ENCODE results near the gene ADAMTS17. TPM values are rescaled to one million over a fixed set of nuclear protein-coding genes. Genes with fewer than 3 reads are reported as not detected.

The ADAMTS17 gene
- total RNA-seq, 1 experiment from 2014 or later = 1.5 TPM

DNA sequence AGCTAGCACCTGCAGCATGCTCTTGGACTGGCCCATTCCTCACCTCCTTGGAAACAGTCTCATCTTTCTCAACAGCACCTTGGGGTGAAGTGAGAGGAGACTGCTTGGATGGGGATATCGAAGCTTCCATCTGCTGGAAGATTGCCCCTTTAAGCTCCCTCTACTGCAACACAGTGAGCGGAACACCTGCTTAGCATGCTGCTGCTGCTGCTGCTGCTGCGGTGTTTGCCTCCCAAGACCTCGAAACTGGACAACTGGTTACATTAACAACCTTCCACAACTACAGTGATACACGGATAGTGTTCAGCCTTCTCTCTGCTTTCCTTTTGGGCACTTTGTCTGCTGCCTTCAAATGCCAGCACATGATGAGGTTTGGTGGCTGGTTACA, 354.7 kb downstream of the ADAMTS17 start:
- no peak overlapping the region for H3K4me3 ChIP-seq (ENCODE audit: low read depth, low read length)
- no peaks in the 10 kb centered on the region for H3K27me3 ChIP-seq (replicated peaks; ENCODE audit: control insufficient read depth, insufficient read depth, low read length)
- no peak overlapping the region for H3K27ac Mint-ChIP-seq (ENCODE audit: unreplicated experiment)
- H3K4me3 Mint-ChIP-seq (ENCODE audit: unreplicated experiment) = no peak overlapping the region
- CTCF ChIA-PET = no interaction called here
- H3K36me3 ChIP-seq (ENCODE audit: control insufficient read depth, insufficient read depth, low read length) = no peaks in the 10 kb centered on the region
- no peaks in the 10 kb centered on the region for H3K27me3 Mint-ChIP-seq (ENCODE audit: insufficient read depth, unreplicated experiment)
- TF ChIP-seq, protein P1, sequence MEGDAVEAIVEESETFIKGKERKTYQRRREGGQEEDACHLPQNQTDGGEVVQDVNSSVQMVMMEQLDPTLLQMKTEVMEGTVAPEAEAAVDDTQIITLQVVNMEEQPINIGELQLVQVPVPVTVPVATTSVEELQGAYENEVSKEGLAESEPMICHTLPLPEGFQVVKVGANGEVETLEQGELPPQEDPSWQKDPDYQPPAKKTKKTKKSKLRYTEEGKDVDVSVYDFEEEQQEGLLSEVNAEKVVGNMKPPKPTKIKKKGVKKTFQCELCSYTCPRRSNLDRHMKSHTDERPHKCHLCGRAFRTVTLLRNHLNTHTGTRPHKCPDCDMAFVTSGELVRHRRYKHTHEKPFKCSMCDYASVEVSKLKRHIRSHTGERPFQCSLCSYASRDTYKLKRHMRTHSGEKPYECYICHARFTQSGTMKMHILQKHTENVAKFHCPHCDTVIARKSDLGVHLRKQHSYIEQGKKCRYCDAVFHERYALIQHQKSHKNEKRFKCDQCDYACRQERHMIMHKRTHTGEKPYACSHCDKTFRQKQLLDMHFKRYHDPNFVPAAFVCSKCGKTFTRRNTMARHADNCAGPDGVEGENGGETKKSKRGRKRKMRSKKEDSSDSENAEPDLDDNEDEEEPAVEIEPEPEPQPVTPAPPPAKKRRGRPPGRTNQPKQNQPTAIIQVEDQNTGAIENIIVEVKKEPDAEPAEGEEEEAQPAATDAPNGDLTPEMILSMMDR (IDR thresholded peaks at IDR 0.05; ENCODE audit: insufficient read depth in 1 of 2, low read depth in 1 of 2, low read length in 1 of 2, severe bottlenecking in 1 of 2, unreplicated experiment in 1 of 2) = no peak
- POLR2A ChIA-PET = no interaction called here
- no TSS peak for BruUV-seq (replicated peaks)
- no peak for DNase-seq
- H3K4me1 Mint-ChIP-seq (ENCODE audit: low read depth, unreplicated experiment) = no peaks in the 10 kb centered on the region
- H3K9me3 Mint-ChIP-seq (ENCODE audit: unreplicated experiment) = no peaks in the 10 kb centered on the region
- no peaks in the 10 kb centered on the region for H3K9me3 ChIP-seq
- H3K36me3 Mint-ChIP-seq (ENCODE audit: insufficient read depth, unreplicated experiment) = no peaks in the 10 kb centered on the region
- intact Hi-C loops (cut with micrococcal nuclease; ENCODE audit: unreplicated experiment) = no loop called here
- H3K4me1 ChIP-seq = no peaks in the 10 kb centered on the region

DNA sequence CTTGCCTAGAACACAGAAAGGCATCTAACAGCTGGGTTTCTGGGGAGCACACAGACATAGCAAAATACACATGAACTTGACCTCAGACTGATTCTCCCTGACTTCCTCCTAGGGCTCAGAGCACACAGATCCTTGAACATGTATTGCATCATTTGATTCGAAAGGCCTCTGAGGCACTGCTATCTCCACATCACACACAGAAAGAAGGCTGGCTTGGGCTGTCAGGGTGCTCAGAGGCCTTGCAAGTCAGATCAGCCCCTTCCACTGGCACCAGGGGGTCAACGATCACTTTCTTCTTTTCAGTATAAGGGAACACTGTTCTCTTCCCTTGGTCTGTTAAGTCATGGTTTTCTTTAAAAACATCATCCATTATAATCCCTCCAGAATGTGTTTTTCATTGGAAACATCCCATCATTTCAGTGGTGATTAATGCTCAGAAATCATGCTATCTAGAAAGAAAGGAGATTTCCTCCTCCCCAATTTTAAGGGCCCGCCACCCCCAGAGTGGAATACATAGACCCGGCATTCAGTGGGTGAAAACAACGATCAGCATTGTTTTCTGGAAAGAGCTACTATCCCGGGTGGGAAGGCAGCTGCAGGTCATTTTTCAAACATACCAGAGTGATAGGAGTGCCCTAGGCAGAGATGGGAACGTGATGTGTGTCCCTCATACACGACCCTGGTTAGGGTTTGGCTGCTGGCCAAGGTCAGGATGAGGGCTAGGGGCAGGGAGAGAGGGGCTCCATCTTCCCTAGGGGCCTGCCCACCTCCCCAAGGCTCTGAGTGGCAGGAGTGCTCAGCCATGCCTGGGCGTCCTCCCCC, 355.3 kb downstream of the ADAMTS17 start:
- TF ChIP-seq, protein P1 (IDR thresholded peaks at IDR 0.05; ENCODE audit: insufficient read depth in 1 of 2, low read depth in 1 of 2, low read length in 1 of 2, severe bottlenecking in 1 of 2, unreplicated experiment in 1 of 2) = no peak
- CTCF ChIA-PET = no interaction called here
- H3K4me1 ChIP-seq = no peaks in the 10 kb centered on the region
- H3K27me3 Mint-ChIP-seq (ENCODE audit: insufficient read depth, unreplicated experiment) = no peaks in the 10 kb centered on the region
- no peaks in the 10 kb centered on the region for H3K36me3 Mint-ChIP-seq (ENCODE audit: insufficient read depth, unreplicated experiment)
- POLR2A ChIA-PET = no interaction called here
- H3K4me3 Mint-ChIP-seq (ENCODE audit: unreplicated experiment) = no peak overlapping the region
- no peak overlapping the region for H3K27ac Mint-ChIP-seq (ENCODE audit: unreplicated experiment)
- intact Hi-C loops (cut with micrococcal nuclease; ENCODE audit: unreplicated experiment) = no loop called here
- no peak for DNase-seq
- no peak overlapping the region for H3K4me3 ChIP-seq (ENCODE audit: low read depth, low read length)
- no peaks in the 10 kb centered on the region for H3K4me1 Mint-ChIP-seq (ENCODE audit: low read depth, unreplicated experiment)
- H3K9me3 ChIP-seq = no peaks in the 10 kb centered on the region
- H3K9me3 Mint-ChIP-seq (ENCODE audit: unreplicated experiment) = no peaks in the 10 kb centered on the region
- no peaks in the 10 kb centered on the region for H3K36me3 ChIP-seq (ENCODE audit: control insufficient read depth, insufficient read depth, low read length)
- no peaks in the 10 kb centered on the region for H3K27me3 ChIP-seq (replicated peaks; ENCODE audit: control insufficient read depth, insufficient read depth, low read length)
- no TSS peak for BruUV-seq (replicated peaks)

DNA sequence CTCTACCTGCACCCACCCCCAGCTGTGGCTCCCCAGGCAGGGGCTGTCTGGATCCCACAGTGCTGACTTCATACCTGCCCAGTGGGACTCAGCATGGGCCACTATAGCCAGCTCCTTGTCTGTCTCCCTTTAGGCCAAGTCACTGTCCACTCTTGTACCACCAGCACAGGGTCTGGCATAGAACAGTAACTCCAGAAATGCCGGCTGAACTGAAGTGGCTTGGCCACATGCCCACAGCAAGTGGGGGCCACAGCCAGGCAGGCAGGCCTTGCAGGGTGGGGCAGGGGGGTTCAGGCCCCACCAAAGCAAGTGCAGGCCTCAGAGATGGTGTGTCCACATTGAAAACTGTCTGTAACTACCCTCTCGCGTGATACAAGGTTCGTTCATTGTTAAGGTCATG, 355.9 kb downstream of the ADAMTS17 start:
- Mint-ChIP-seq H3K36me3 (ENCODE audit: insufficient read depth, unreplicated experiment) (no peaks in the 10 kb centered on the region), H3K4me3 (ENCODE audit: unreplicated experiment) (no peak overlapping the region), H3K27ac (ENCODE audit: unreplicated experiment) (no peak overlapping the region), H3K9me3 (ENCODE audit: unreplicated experiment) (no peaks in the 10 kb centered on the region), H3K27me3 (ENCODE audit: insufficient read depth, unreplicated experiment) (no peaks in the 10 kb centered on the region), H3K4me1 (ENCODE audit: low read depth, unreplicated experiment) (no peaks in the 10 kb centered on the region)
- H3K36me3 ChIP-seq (ENCODE audit: control insufficient read depth, insufficient read depth, low read length) = no peaks in the 10 kb centered on the region
- ChIA-PET POLR2A (no interaction called here), CTCF (no interaction called here)
- no peaks in the 10 kb centered on the region for H3K4me1 ChIP-seq
- intact Hi-C loops (cut with micrococcal nuclease; ENCODE audit: unreplicated experiment) = no loop called here
- no TSS peak for BruUV-seq (replicated peaks)
- H3K4me3 ChIP-seq (ENCODE audit: low read depth, low read length) = no peak overlapping the region
- DNase-seq = no peak
- TF ChIP-seq, protein P1 (IDR thresholded peaks at IDR 0.05; ENCODE audit: insufficient read depth in 1 of 2, low read depth in 1 of 2, low read length in 1 of 2, severe bottlenecking in 1 of 2, unreplicated experiment in 1 of 2) = no peak
- H3K27me3 ChIP-seq (replicated peaks; ENCODE audit: control insufficient read depth, insufficient read depth, low read length) = no peaks in the 10 kb centered on the region
- H3K9me3 ChIP-seq = no peaks in the 10 kb centered on the region
